Epithelial cell of proximal tubule (primary cell): ENCODE results near the gene PVALEF. TPM values are rescaled to one million over a fixed set of nuclear protein-coding genes. Genes with fewer than 3 reads are reported as not detected.

ENCODE experiments used
- DNase-seq: peaks from one replicate; pipeline ENCODE4 v3.0.0-alpha.2; 2011; ENCODE audit warnings: low read depth
- H3K4me3 ChIP-seq: 2 replicates; pipeline ENCODE4 v1.5.1; 2011; ENCODE audit warnings: low read depth, mild to moderate bottlenecking, low read length
- total RNA-seq: library from RNA; depleted of rRNA; stranded (reverse); fragments of >200 nt; gene quantifications from 2 replicates; pipeline ENCODE4 v1.2.3, GENCODE V29; 2015
- TF ChIP-seq, protein P1 (sequence below): conservative IDR thresholded peaks from 2 replicates; pipeline ENCODE4 v1.5.1; 2012; ENCODE audit warnings: low read depth, mild to moderate bottlenecking, low read length

PVALEF gene
- total RNA-seq, 1 donor from 2014 or later, result not detected

GRCh38 chr17:81207610-81208581 is 42.6 kb downstream of the PVALEF start:
- TF ChIP-seq, protein P1, sequence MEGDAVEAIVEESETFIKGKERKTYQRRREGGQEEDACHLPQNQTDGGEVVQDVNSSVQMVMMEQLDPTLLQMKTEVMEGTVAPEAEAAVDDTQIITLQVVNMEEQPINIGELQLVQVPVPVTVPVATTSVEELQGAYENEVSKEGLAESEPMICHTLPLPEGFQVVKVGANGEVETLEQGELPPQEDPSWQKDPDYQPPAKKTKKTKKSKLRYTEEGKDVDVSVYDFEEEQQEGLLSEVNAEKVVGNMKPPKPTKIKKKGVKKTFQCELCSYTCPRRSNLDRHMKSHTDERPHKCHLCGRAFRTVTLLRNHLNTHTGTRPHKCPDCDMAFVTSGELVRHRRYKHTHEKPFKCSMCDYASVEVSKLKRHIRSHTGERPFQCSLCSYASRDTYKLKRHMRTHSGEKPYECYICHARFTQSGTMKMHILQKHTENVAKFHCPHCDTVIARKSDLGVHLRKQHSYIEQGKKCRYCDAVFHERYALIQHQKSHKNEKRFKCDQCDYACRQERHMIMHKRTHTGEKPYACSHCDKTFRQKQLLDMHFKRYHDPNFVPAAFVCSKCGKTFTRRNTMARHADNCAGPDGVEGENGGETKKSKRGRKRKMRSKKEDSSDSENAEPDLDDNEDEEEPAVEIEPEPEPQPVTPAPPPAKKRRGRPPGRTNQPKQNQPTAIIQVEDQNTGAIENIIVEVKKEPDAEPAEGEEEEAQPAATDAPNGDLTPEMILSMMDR, result no peak
- no peak for DNase-seq
- no peak overlapping the region for H3K4me3 ChIP-seq

GRCh38 chr17:81208651-81209050 is 43.3 kb downstream of the PVALEF start:
- DNase-seq, result no peak
- no peak overlapping the region for H3K4me3 ChIP-seq
- TF ChIP-seq, protein P1, result no peak

DNA sequence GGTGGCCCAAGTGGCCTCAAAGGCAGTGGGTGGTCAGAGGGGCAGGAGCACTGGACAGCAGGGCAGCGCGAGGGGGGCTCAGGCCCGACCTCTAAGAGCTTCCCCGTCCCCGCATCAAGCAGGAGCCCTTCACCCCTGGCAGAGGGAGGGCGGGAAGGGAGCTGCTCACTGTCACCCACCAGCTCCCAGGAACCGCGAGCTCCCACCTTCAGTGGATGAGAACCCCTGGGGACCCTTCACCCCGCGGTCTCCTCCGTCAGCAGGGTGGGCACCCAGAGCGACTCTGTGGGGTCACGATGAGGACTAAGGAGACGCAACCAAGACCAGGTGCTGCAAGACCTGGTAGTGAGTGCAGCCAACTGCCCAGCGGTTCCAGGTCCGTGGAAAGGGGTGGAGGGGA is 43.8 kb downstream of the PVALEF start:
- no peak overlapping the region for H3K4me3 ChIP-seq
- no peak for DNase-seq
- TF ChIP-seq, protein P1, result no peak

DNA sequence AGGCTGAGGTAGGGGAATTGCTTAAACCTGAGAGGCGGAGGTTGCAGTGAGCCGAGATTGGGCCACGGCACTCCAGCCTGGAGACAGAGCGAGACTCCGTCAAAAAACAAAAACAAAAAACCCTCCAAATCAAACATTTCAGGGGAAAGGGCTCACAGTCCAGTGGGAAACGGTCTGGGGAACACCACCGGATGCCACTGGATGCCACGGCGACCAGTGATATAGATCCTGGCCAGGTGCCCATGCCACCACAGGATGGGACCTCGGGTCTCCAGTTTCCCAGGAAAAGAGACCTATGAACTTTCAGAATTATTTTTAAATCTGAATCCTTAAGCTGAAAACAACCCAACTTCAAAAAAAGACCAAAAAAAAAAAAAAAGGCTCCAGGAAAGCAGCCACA is 45.2 kb downstream of the PVALEF start:
- no peak overlapping the region for H3K4me3 ChIP-seq
- DNase-seq, result no peak
- TF ChIP-seq, protein P1, result no peak

GRCh38 chr17:81210868-81211267 is 45.6 kb downstream of the PVALEF start:
- TF ChIP-seq, protein P1, result no peak
- DNase-seq, result no peak
- no peak overlapping the region for H3K4me3 ChIP-seq

DNA sequence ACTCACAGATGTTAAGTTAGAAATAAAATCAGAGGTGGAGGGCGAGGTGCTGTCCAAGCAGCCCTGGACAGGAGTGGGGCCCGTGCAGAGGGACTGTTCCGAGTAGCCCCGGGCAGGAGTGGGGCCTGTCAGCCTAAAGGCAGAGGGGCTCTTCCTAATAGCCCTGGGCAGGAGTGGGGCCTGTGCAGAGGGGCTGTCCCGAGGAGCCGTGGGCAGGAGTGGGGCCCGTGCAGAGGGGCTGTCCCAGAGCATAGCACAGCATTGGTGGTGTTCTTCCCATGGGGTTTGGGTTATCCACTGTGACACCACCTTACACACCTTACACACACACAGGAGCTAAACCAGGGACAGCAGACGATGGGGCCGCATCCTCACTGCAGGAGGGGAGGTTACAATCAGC is 47.1 kb downstream of the PVALEF start:
- TF ChIP-seq, protein P1, result no peak
- DNase-seq, result no peak
- no peak overlapping the region for H3K4me3 ChIP-seq
